ENCODE data around the gene PCDHGA1. TPM values are rescaled to one million over a fixed set of nuclear protein-coding genes. Genes with fewer than 3 reads are reported as not detected.
A peak's percentile ranks its signal among the peaks of the same experiment; 100 is the strongest.

Gene PCDHGA1
- total and polyA plus RNA-seq, 9 of the 15 experiments (the other 6 are each of a cell fraction or from before 2014, with no cell fraction given): 0.05 to 0.26 (median 0.18) TPM; not detected in 2

DNA sequence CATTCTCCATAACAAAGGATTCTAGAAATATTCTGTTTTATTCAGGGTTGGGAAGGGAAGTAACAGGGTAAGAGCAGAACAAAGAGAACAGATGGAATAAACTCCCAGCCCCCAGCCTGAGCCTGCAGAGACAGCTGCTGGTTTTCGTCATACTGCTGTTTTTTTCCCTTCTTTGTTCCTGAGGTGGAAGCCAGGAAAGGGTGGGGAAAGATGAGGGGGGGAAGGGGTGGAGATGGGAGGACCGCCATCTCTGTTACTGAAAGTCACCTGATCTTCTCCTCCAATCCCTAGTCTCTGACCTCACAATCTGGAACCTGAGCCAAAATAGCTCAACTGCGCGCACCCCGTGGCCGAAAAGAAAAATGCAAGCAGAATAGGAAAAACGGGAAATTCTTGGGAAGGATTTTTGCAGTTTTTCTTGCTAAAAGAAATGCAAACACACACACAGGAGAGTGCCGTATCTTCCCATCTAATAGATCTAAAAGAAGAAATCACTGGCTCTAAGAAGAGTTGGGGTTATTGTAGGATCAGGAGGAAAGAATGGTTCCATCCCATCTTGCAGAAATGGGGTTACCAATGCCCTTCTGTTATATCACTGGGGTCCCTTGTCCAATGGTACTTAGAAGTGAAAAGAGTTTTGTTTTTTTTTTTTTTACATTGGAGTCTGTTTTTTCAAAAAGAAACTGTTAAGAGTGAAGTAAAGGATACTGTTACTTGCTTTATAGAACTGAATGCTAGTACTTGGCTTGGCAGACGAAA lies 230.6 kb downstream of the PCDHGA1 start (continued):
- TF ChIP-seq, protein P1, sequence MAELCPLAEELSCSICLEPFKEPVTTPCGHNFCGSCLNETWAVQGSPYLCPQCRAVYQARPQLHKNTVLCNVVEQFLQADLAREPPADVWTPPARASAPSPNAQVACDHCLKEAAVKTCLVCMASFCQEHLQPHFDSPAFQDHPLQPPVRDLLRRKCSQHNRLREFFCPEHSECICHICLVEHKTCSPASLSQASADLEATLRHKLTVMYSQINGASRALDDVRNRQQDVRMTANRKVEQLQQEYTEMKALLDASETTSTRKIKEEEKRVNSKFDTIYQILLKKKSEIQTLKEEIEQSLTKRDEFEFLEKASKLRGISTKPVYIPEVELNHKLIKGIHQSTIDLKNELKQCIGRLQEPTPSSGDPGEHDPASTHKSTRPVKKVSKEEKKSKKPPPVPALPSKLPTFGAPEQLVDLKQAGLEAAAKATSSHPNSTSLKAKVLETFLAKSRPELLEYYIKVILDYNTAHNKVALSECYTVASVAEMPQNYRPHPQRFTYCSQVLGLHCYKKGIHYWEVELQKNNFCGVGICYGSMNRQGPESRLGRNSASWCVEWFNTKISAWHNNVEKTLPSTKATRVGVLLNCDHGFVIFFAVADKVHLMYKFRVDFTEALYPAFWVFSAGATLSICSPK (IDR thresholded peaks at IDR 0.05; ENCODE audit: borderline replicate concordance): no peak
- TF ChIP-seq, protein P2, sequence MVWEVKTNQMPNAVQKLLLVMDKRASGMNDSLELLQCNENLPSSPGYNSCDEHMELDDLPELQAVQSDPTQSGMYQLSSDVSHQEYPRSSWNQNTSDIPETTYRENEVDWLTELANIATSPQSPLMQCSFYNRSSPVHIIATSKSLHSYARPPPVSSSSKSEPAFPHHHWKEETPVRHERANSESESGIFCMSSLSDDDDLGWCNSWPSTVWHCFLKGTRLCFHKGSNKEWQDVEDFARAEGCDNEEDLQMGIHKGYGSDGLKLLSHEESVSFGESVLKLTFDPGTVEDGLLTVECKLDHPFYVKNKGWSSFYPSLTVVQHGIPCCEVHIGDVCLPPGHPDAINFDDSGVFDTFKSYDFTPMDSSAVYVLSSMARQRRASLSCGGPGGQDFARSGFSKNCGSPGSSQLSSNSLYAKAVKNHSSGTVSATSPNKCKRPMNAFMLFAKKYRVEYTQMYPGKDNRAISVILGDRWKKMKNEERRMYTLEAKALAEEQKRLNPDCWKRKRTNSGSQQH (CRISPR knock-in tag; IDR thresholded peaks at IDR 0.05): no peak
- TF ChIP-seq PPARD (CRISPR knock-in tag; IDR thresholded peaks at IDR 0.05): no peak
- peak; percentile 15 for TF ChIP-seq PHF20 (IDR thresholded peaks at IDR 0.05; ENCODE audit: partially characterized antibody)
- TF ChIP-seq, protein P3, sequence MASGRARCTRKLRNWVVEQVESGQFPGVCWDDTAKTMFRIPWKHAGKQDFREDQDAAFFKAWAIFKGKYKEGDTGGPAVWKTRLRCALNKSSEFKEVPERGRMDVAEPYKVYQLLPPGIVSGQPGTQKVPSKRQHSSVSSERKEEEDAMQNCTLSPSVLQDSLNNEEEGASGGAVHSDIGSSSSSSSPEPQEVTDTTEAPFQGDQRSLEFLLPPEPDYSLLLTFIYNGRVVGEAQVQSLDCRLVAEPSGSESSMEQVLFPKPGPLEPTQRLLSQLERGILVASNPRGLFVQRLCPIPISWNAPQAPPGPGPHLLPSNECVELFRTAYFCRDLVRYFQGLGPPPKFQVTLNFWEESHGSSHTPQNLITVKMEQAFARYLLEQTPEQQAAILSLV (tag; IDR thresholded peaks at IDR 0.05): no peak
- no peak for TF ChIP-seq HES1 (IDR thresholded peaks at IDR 0.05; ENCODE audit: low read depth)
- peak in 1 of 3 experiments; percentile 50 for TF ChIP-seq YY1 (IDR thresholded peaks at IDR 0.05; ENCODE audit: borderline replicate concordance in 1 of 3, control insufficient read depth in 1 of 3, extremely low read depth in 1 of 3, insufficient read depth in 3 of 3, insufficient read length in 1 of 3, insufficient replicate concordance in 2 of 3, low read depth in 1 of 3, low read length in 2 of 3)
- no peak for TF ChIP-seq ZBTB8A (IDR thresholded peaks at IDR 0.05; ENCODE audit: partially characterized antibody)
- TF ChIP-seq USF2 (CRISPR knock-in tag; IDR thresholded peaks at IDR 0.05): peak; percentile 70
- no peak for TF ChIP-seq PML (IDR thresholded peaks at IDR 0.05; ENCODE audit: low read length)
- TF ChIP-seq SRSF7 (optimal IDR thresholded peaks at IDR 0.05; ENCODE audit: low read depth, low read length): no peak
- no peak for TF ChIP-seq SMARCB1 (IDR thresholded peaks at IDR 0.05; ENCODE audit: insufficient read length, low read depth)

Data from K562 (cell line).